ENCODE measurements around the gene ARRDC5. TPM values are rescaled to one million over a fixed set of nuclear protein-coding genes. Genes with fewer than 3 reads are reported as not detected.

ARRDC5 gene
- total RNA-seq, 2 donors from 2014 or later = not detected

- no peaks in the 10 kb centered on the region for H3K9me3 ChIP-seq
- peaks cover 9% of the 10 kb centered on the region for H3K4me1 ChIP-seq
- no peak for TF ChIP-seq POLR2A (IDR thresholded peaks at IDR 0.05)
- TF ChIP-seq CTCF (IDR thresholded peaks at IDR 0.05) = no peak
- peak overlapping the region in 1 of 4 donors; percentile 2 for H3K27ac ChIP-seq
- intact Hi-C loops (cut with DNase I) = loop anchor here (5.0 kb wide), 2 partner anchors 37 to 162 kb away; partner anchors contain the start of gene UHRF1
- DNase-seq (peak; percentile 24 to 75 (median 40)), ATAC-seq (no peak)
- H3K27me3 ChIP-seq = no peaks in the 10 kb centered on the region
- WGBS, 2 donors = 72 to 77% methylated on average over 8 to 10 of the region's 10 CpGs
- H3K4me3 ChIP-seq = no peak overlapping the region
- H3K36me3 ChIP-seq (replicated peaks in 1 of 2; ENCODE audit: insufficient read depth in 1 of 2, low read depth in 2 of 2) = no peaks in the 10 kb centered on the region
Observed at GRCh38 chr19:4870025-4870700, 32.5 kb downstream of the ARRDC5 start.

- TF ChIP-seq CTCF (IDR thresholded peaks at IDR 0.05) (no peak), POLR2A (IDR thresholded peaks at IDR 0.05) (no peak)
- WGBS, 2 donors = 73 to 76% methylated on average over 9 to 10 of the region's 10 CpGs
- Histone ChIP-seq H3K4me1 (peaks cover 9% of the 10 kb centered on the region), H3K9me3 (no peaks in the 10 kb centered on the region), H3K36me3 (replicated peaks in 1 of 2; ENCODE audit: insufficient read depth in 1 of 2, low read depth in 2 of 2) (no peaks in the 10 kb centered on the region), H3K27me3 (no peaks in the 10 kb centered on the region), H3K4me3 (no peak overlapping the region), H3K27ac (peak overlapping the region in 1 of 4 donors; percentile 82)
- ATAC-seq (no peak), DNase-seq (no peak)
- intact Hi-C loops (cut with DNase I) = no loop called here
Observed at GRCh38 chr19:4868286-4868834, 34.3 kb downstream of the ARRDC5 start.

- H3K4me3 ChIP-seq = peak within 1 kb of the TSS; percentile 30 to 39
- H3K36me3 ChIP-seq (replicated peaks in 1 of 2; ENCODE audit: insufficient read depth in 1 of 2, low read depth in 2 of 2) = no peaks in the 10 kb centered on the region
- intact Hi-C loops (cut with DNase I) = no loop called here
- 5 to 10% methylated on average over 9 to 33 of the region's 46 CpGs for WGBS, 2 donors
- peak; percentile 96 to 97 (median 96) for DNase-seq
- peak; percentile 96 for ATAC-seq
- no peaks in the 10 kb centered on the region for H3K27me3 ChIP-seq
- peaks cover 10% of the 10 kb centered on the region for H3K4me1 ChIP-seq
- TF ChIP-seq CTCF (IDR thresholded peaks at IDR 0.05) = no peak
- peak in 2 of 3 donors; percentile 61 to 75 for TF ChIP-seq POLR2A (IDR thresholded peaks at IDR 0.05)
- H3K27ac ChIP-seq = peak within 1 kb of the TSS; percentile 53 to 82 (median 67)
- no peaks in the 10 kb centered on the region for H3K9me3 ChIP-seq
Observed at GRCh38 chr19:4867534-4868285, 35.0 kb downstream of the ARRDC5 start, which contains the start of gene PLIN3. Gene PLIN3 (minus strand): TSS chr19:4867667. CDS start chr19:4861394, 6,273 bp downstream.

GRCh38 chr19:4866595-4867424 is 35.9 kb downstream of the ARRDC5 start:
- Histone ChIP-seq H3K9me3 (no peaks in the 10 kb centered on the region), H3K4me3 (peak overlapping the region; percentile 30 to 39), H3K4me1 (peaks cover 13% of the 10 kb centered on the region), H3K27ac (peak overlapping the region; percentile 53 to 82 (median 67)), H3K36me3 (replicated peaks in 1 of 2; ENCODE audit: insufficient read depth in 1 of 2, low read depth in 2 of 2) (no peaks in the 10 kb centered on the region), H3K27me3 (no peaks in the 10 kb centered on the region)
- WGBS, 2 donors = 0 to 5% methylated on average over 9 to 22 of the region's 22 CpGs
- peak; percentile 51 to 60 (median 55) for DNase-seq
- no peak for TF ChIP-seq CTCF (IDR thresholded peaks at IDR 0.05)
- no peak for TF ChIP-seq POLR2A (IDR thresholded peaks at IDR 0.05)
- intact Hi-C loops (cut with DNase I) = no loop called here
- ATAC-seq = peak; percentile 8

Data from body of pancreas (tissue), 4 donors.